Left forelimb (tissue), 1 donor: ENCODE data around the gene FAM184A.

Experiments used
- DNase-seq: peaks from one replicate; pipeline ENCODE4 v3.0.0-alpha.2; 2018; ENCODE audit warnings: low spot score

The FAM184A gene

GRCh38 chr6:119060255-119060907 is 18.1 kb downstream of the FAM184A start:
- DNase-seq = no peak

GRCh38 chr6:119055069-119055468 is 23.4 kb downstream of the FAM184A start:
- no peak for DNase-seq

- no peak for DNase-seq
These were observed 25.5 kb downstream of the FAM184A start for GRCh38 chr6:119052987-119053386.

- DNase-seq = no peak
These were observed 26.1 kb downstream of the FAM184A start for GRCh38 chr6:119052292-119052889.

- DNase-seq = no peak
These were observed 34.2 kb downstream of the FAM184A start for GRCh38 chr6:119044255-119044654.

GRCh38 chr6:119043783-119044182 is 34.7 kb downstream of the FAM184A start:
- DNase-seq = no peak

- DNase-seq = no peak
These were observed 35.2 kb downstream of the FAM184A start for GRCh38 chr6:119043265-119043664.

- no peak for DNase-seq
These were observed 37.8 kb downstream of the FAM184A start for GRCh38 chr6:119040636-119041035.

GRCh38 chr6:119040229-119040628 is 38.2 kb downstream of the FAM184A start:
- DNase-seq = no peak

- no peak for DNase-seq
These were observed 40.4 kb downstream of the FAM184A start for GRCh38 chr6:119037941-119038623.

- DNase-seq = no peak
These were observed 41.2 kb downstream of the FAM184A start for GRCh38 chr6:119037264-119037663.

GRCh38 chr6:119036081-119036480 is 42.4 kb downstream of the FAM184A start:
- no peak for DNase-seq

GRCh38 chr6:119035459-119035858 is 43.0 kb downstream of the FAM184A start:
- DNase-seq = no peak

GRCh38 chr6:119034827-119035458 is 43.5 kb downstream of the FAM184A start:
- DNase-seq = no peak

GRCh38 chr6:119032428-119032827 is 46.0 kb downstream of the FAM184A start:
- DNase-seq = no peak

- no peak for DNase-seq
These were observed 47.7 kb downstream of the FAM184A start for GRCh38 chr6:119030759-119031158.

- no peak for DNase-seq
These were observed 50.4 kb downstream of the FAM184A start for GRCh38 chr6:119028091-119028490.

GRCh38 chr6:119027465-119027864 is 51.0 kb downstream of the FAM184A start:
- DNase-seq = no peak

- no peak for DNase-seq
These were observed 51.6 kb downstream of the FAM184A start for GRCh38 chr6:119026822-119027221.

- no peak for DNase-seq
These were observed 52.7 kb downstream of the FAM184A start for GRCh38 chr6:119025793-119026192.

- no peak for DNase-seq
These were observed 54.4 kb downstream of the FAM184A start for GRCh38 chr6:119024111-119024510.

- DNase-seq = no peak
These were observed 55.7 kb downstream of the FAM184A start for GRCh38 chr6:119022796-119023195.
